HT1080 (cell line): ENCODE measurements around the gene TM9SF3. TPM values are rescaled to one million over a fixed set of nuclear protein-coding genes. Genes with fewer than 3 reads are reported as not detected.

Source experiments
- DNase-seq: peaks from one replicate; pipeline ENCODE4 v3.0.0-alpha.2; 2015; ENCODE audit warnings: low read depth
- polyA plus RNA-seq, 2 experiments: library from polyadenylated mRNA; depleted of rRNA; stranded (reverse); fragments of >200 nt; gene quantifications; 2 replicates each; pipeline ENCODE4 v1.2.3, GENCODE V29; 2015
- total RNA-seq: library from RNA; depleted of rRNA; stranded (reverse); fragments of >200 nt; shearing (Covaris generic); gene quantifications from 2 replicates; pipeline ENCODE4 v1.2.3, GENCODE V29; 2014; rRNA removed

Gene TM9SF3
- 50.4 and 63.1 TPM in 2 replicates for total RNA-seq
- 130 and 170 TPM in 2 replicates for polyA plus RNA-seq (2015; cell fraction: cytosol; rRNA removed)
- 109 and 152 TPM in 2 replicates for polyA plus RNA-seq (2015; cell fraction: nucleus; rRNA removed)

DNA sequence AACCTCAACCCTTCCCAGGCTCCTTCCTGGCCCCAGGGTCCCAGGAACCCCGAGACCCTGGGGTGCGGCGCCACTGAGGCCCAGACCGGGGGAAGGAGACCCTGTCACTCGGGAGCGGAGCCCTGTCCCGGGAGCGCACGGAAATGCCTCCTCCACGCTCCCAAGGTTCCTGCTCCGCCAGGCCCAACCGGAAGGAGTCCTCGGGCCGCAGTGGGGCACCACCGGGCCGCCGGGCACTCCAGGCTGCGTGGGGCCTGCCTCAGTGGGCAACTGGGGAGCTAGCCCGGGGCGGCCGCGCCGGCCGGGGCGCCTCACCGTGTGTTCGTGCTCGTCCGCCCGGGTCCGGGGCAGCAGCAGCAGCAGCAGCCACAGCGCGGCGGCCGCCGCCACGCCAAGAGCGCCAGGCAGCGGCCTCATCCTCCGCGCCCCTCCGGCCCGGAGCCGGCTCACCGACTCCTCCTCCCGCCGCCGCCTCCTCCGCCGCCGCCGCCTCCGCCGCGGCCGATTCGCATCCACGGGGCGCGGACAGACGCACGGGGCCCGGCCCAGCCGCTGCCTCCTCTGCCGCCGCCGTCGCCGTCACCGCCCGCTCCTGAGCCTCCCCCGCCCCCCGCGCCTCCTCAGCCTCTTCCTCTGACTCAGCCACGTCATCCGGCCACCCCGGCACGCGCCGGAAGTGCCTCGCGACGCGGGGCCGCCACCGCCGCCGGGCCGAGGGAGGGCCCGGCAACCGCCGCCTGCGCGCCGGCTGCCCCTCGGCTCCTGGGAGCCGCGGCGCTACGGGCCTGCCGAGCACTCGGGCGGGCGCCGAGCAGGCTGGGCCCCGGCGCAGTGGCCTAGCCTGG is at the start of gene TM9SF3:
Gene TM9SF3 (minus strand): TSS at position 594 of the 845 bp plus-strand sequence. CDS start 177 bp downstream, at position 417.
- DNase-seq = peak; percentile 84

DNA sequence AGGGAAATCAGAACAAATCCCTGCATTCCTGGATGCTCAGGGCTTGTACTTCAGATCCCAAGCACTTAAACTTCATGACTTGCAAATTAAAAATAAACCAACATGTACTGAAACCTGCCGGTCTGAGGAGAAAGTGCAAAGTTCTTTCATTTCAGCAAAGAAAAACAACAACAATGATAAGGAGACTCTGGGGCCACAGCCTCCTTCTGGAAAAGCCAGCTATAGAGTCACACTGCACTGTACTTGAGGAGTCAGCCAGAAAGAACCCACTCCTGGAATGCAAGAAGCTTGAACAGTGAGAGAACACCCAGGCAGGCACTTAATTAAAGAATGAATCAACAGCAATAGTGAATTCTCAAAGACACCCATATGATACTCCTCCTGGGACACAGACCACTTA is 49.7 kb upstream of the TM9SF3 start:
- no peak for DNase-seq

DNA sequence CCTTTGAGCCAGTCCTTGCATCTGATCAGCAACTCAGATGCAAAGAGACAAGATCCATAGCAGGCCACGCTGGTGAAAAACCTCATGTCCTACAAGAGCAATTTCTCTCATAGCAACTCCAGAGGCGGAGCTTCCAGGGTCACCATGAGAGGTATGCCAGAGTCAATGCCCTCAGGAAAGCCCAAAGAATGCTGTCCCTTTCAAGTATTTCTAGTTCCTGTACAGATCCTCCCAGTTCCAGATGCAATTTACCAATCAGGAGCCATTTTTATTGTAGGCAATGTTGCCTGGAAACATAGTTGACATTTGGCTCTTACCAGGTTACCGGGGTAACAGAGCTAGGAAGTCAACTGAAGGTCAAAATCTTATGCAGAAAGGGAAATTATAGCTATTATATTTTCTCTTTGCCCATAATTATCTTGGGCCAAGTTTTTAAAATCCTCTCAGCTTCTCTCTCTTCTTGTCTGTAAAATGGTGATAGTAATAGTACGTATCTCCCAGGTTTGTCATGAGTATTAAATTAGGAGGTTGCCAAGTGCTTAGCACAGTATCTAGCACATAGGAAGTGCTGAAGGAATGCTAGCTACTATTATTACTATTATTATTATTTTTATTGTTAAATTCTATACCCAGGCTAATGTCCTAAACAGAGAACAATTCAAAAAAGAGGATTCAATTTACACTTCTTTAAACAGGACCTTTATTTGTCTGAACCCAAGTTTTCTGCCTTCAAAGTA is 46.3 kb upstream of the TM9SF3 start:
- DNase-seq = no peak

DNA sequence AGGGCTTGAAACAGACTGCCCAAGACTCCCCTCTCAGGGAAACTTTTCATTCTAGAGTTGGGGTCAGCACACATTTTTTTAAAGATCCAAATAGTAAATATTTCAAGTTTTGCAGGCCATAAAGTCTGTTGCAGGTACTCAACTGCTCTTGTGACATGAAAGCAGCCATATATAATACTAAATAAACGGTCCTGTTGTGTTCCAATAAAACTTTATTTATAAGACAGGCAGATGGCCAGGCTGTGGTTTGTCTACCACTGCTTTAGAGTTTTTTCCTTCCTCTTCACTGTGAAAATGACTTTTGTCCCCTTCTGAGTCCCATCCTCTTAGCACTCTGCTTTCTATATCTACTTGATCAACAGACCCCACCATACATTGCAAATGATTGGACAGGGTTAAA is 40.5 kb upstream of the TM9SF3 start:
- no peak for DNase-seq

DNA sequence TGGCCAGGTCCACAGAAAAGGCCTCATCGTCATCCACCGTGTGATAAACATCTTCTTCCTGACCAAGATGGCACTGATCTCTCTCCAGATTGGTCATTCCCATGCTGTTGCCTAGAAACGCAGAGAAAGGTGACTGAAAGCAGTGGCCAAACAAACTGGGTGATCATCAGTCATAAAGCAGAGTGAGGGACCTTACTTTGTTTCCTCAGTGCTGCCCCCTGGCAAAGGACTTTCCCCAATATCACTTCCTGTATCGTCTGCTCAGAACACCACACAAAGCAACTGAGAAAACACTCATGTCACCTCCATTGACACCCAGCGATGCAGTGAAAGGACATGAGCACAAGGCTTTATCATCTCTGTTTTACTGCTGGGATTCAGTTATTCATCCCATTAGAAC is 40.0 kb upstream of the TM9SF3 start:
- DNase-seq = peak; percentile 20

DNA sequence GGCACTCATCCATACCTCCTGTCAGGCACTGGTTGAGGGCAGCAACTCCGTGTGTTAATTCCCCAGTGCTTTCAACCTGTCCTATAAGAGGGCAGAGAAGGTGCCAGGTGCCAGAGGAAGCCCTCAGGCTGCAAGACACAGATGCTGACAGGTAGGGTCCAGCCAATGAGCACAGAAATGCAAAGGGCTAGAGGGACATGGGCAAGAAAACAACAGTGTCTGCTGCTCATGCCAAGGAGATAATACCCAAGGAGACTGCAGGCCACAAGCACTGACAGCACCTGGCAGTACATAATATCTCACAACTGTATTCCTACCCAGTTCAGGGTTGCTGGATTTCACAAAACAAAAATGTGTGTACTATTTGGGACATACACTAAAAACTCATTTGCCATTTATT is 38.4 kb upstream of the TM9SF3 start:
- DNase-seq = no peak

DNA sequence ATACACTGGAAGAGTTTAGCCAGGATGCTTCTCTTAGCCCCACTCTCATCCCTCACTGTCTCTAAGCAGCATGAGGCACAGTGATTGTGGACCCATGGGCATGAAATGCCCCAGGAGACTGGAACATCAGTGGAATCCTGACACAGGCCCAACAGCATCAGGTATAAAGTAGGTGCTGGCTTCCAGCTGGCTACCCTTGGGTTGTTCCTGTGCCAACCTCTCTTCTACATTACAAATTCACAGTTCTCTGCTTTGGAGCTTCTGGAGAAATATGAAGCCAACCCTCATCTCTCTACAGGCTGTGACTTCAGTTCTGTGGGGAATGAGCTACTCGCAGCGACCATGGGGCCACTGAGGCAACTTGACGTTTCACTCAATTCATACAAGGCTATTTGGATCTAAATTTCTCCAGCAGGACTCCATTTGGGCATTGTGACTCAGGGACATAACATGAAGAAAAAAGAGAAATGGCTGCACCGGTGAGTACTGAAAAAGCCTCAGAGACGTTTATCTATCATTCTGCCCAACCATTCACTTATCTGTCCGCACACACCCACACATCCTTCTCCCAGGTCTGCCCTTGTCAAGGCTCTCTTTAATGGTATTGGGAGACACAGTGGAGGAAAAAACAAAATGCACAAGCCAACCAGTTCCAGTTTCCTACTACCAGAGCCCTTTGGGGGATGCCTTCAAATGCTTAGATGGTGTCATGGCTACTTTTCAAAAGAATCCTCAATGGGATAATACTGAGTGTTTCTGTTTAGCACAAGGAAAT is 35.4 kb upstream of the TM9SF3 start:
- no peak for DNase-seq

DNA sequence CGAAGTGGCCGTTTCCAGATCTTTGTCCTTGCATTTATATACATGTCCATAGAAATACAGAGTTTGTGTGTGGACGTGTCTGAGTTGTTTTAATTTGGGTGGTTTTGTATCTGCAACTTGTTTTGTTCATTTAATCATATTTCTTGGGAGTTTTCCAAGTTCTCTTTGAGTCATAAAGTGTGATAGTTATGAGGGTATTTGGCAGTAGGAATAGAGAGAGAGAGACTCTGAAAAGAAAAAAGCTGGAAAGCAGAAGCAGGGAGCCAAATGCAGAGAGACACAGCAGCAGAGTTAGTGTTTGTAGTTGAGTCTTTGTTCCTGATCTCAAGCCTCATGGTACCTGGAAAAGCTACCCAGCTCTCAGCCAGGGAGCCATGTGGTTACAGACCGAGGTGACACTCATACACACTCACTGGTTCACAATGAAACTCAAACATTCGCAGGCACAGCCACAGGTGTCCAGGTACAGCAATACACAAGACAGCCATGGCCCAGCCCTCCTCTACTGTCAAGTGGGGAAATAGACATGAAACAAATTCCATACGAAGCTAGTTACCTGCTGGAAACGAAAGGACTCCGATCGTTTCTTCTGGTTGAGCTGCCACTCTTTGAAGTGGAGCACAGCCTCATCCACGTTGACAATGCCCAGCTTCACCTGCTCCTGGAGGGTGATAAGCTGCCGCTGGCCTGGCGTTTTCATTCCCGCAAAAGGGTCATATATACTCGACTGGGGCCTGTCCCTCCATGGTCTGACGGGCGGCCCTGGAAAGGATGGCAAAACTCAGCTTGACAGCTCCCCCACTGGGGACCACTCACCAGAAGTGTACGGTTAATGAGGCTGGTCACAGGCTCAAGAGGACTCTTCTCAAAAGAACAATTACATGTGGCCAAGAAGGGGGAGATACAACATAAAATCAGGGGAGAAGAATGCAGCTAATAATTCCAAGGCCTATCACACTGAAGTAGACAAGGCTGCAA is 33.3 kb upstream of the TM9SF3 start:
- no peak for DNase-seq

DNA sequence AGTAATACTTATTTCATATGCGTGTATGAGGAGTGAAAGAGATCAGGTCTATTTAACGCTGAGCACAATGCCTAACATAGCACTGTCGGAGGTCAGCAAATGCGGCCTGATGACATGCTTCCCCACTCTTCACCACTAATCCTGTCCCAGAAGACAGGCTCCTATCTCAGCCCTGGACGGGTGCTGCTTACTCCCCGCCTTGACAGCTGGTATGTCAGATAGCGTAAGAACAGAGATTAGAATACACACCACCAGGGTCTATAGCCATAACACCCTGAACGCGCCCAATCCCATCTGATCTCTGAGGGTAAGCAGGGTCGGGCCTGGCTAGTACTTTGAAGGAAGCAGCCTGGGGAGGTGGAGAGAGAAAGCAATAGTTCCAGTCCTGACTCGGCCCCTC is 32.3 kb upstream of the TM9SF3 start:
- no peak for DNase-seq

DNA sequence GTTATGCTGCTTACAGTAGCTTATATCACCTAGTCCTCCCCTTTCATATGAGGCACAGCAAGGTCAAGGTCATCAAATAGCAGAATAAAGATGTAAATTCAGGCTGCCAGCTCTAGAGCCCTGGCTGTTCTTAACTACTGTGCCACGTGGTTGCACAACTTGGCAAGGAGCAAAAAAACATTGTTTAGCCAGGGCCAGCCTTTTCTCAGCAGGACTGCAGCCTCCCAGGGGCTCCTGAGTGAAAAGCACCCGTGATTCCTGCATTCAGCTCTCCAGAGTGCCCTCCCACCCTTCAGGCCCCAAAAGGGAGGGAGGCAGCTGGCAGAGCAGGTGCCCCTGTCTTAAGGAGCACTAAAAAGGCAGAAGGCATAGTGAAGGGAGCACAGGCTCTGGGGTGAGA is 31.8 kb upstream of the TM9SF3 start:
- no peak for DNase-seq

DNA sequence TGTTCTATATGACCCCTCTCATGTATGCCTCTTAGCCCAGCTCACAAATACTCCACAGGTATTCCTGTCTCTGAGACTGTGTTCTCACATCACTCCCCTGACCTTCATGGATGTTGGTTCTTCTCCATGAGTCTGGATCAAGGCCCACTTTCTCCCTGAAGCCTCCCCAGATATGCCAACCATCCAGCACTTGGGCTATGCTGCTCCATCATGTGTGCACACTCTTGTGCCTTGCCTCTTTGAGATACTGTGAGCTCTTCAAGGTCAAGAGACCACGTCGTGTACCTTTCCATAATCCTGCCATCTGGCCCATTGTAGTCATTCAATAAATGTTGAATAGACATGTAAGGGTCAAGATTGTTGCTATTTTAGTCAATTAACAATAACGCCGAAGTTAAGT is 30.1 kb upstream of the TM9SF3 start:
- no peak for DNase-seq

DNA sequence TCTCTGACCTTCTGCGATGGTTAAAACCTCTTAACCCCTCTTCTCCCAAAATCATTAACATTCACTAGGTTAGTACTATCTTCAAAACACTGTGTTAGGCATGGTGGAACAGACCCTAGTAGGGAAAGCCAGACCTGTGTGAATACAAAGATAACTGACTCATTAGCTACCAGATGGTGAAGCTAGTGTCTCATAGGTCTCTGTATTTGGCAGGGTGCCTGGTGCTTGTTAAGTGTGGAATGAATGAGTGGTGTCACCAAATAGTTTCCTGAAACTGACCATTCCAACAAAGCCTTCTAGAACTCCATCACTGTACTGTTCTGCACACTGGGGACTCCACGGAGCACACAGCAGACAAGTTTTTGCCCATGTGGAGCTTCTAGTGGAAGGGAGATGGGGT is 27.7 kb upstream of the TM9SF3 start:
- DNase-seq = peak; percentile 91

DNA sequence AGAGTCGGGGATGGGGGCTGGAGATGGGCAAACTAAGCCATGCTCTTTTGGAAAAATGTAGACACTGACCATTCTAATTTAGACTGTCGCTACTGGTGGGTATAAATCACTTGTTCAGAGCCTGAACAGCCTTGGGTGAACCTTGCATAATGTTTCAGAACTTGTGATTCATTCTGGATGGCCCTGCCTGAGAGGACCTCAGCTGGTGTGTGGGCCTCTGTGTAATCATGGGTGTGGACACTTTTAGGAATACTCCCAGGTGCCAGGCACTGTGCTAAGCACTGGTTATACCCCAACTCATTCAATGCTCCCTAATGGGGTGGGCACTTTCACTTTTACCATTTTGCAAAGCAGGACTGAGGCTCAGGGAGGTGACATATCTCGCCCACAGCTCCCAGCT is 26.8 kb upstream of the TM9SF3 start:
- DNase-seq = peak; percentile 10

DNA sequence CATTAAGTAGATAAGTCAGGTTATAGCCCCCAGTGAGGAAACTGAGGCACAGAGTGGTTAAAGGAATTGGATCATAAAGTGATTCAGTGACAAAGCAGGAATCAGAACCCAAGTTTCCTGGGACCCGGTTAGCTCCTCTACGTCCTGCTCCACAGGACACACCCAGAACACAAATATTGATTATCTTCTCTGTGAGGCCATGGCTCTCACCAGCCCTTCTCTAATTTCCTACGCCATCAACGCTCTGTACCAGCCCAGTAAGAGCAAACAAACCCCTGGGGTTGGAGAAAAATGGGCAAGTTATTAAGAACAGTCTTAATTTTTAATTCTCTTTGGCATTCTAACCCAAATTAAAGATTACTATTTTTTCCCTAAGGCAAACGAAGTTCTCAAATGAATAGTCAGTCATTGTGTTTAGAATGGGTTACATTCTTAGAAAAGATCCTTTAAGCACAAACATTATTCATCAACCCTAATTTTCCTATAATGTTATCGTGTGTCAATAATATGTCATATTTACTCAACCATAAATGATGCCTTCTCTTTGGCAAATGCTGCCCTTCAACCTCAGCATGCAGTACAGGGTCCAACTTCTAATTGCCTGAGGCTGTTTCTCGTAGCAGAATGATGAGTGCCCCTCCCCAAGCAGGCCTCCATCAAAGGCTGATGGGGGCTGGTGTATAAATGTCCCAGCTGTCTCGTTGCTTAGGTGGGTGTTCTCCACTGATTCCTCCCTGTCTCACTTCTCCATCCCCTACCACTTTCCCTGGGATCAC is 25.4 kb upstream of the TM9SF3 start:
- no peak for DNase-seq

DNA sequence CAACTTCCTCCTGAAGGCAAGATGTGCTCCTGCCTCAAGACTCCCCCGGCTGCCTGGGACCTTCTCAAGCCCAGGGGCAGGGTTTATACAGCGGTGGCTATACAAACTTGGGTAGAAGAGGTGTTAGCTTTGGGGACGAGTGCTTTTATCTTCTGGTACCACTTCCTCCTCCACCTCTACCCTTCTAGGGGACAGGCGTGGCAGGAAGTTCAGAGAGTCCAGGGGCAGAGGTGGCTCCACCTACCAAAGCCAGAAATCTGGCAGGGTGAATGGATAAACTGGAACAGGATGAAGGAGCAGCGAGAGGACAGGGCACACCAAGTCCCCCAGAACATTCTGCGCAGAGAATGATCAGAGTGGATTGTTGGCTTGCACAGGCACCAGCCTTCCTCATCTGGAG is 24.0 kb upstream of the TM9SF3 start:
- no peak for DNase-seq

DNA sequence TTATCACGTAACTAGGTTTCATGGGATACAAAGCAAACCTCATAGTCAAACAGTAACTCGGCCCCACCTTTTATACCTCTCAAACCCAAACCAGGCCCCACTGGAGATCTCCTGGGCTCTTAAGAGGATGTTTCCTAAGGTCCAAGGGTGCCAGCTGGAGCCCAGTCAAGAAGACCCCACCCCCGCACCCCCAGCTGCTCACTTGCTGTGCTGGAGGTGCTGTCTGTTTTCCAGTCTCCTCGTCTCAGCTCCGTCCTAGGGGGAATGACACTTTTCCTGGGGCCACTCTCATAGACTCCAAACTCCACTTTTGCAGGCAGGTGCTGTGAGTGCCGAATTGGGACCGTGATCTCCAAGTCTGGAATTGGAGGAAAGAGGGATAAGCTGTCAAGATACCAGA is 22.7 kb upstream of the TM9SF3 start:
- DNase-seq = no peak

DNA sequence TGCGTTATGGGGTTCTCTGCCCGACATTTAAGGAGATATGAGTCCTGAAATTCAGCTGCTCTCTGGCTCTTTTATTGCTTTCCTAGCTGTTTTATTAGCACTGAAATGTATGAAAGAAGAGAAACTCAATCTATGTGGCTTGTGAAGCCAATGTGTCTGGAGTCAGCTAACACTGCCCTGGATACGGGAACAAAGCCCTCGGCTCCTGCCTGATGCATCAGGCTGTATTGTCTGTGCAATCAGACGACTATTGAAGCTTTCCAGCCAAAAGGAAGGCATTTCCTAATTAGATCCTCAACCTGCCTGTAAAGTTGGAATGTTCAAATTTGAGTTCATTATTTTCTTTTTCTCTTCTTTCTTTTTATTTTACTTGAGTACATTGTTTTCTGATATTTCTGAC is 22.0 kb upstream of the TM9SF3 start:
- no peak for DNase-seq

DNA sequence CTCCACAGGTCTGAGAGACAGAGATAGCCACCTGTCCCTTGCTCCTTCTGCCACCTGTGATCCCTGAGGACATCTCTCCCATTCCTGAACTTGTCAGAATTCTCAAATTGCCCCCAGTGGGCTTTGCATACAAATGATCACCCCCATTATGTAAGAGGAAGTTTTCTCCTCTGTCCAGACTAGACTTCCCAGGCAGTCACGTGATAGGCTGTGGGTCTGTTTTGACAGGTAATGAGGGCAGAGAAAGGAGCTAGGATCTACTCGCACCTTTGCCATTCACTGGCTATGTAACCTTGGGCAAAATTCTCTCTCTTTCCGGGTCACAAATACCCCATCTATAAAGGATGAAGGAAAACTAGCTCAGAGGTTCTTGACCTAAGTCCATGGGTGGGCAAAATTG is 21.4 kb upstream of the TM9SF3 start:
- DNase-seq = no peak

DNA sequence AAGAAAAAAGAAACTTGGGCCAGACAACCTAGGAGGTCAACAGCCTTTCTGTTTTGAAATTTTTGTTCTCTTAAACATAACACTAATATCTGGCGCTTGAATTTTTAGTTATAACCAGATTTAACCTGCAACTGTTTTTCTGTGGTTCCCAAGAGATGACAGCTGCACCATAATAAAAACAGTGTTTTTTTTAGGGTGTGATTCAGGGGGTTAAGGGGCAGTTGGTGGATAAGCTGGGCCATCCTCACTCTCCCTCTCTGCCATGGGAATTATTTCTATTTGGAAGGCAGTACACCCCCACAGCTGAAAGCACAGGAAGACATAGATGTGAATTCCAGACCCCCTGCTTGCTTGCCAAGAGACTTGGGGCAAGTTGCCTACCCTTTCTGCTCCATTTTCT is 20.1 kb upstream of the TM9SF3 start:
- DNase-seq = no peak

DNA sequence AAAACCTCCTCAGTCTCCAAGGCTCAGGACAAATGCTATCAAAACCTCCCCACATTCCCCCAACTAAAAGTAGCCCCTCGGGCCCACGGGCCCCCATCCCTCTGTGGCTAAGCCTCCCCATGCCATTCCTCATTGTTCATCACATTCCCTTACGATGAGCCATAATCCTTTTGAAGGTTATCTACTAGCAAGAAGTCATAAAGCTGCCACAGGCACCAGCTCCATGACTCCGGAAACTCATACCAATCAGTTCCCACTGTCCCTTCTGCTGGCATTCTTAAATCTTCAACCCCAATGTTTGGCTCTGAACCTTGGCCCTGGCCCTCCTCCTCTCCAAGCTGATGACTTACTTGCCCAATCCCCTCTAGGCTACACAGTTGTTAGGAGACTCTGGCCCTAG is 19.4 kb upstream of the TM9SF3 start:
- peak; percentile 66 for DNase-seq
